SK-N-SH treated with all-trans-retinoic acid at 6 μM for 48 hours (cell line): ENCODE data around the gene GSTM4.

Source experiments
- ATAC-seq: fragments of 200-7000 bp; cut with Tn5 transposase; 3 replicates; pipeline ENCODE4 v1.9.1; 2020; ENCODE audit warnings: mild to moderate bottlenecking, moderate library complexity
- ARNTL ChIP-seq: fragments of 450-650 bp; formaldehyde crosslinking; IDR thresholded peaks from 2 replicates; pipeline ENCODE4 v1.5.0; 2020; ENCODE audit warnings: low read depth, mild to moderate bottlenecking, moderate library complexity, borderline replicate concordance
- BACH2 ChIP-seq: fragments of 250-450 bp; sonication (Bioruptor Pico); IDR thresholded peaks from 2 replicates; pipeline ENCODE4 v1.9.0; 2021; ENCODE audit warnings: mild to moderate bottlenecking, borderline replicate concordance
- CSDC2 ChIP-seq: fragments of 250-450 bp; sonication (Bioruptor Pico); IDR thresholded peaks from 2 replicates; pipeline ENCODE4 v1.5.0; 2020; ENCODE audit warnings: mild to moderate bottlenecking, moderate library complexity
- ESRRG ChIP-seq: fragments of 250-450 bp; sonication (Bioruptor Pico); IDR thresholded peaks from 2 replicates; pipeline ENCODE4 v1.6.1; 2021; ENCODE audit warnings: mild to moderate bottlenecking
- GLIS3 ChIP-seq: fragments of 250-450 bp; sonication (Bioruptor Pico); IDR thresholded peaks from 2 replicates; pipeline ENCODE4 v1.5.0; 2020; ENCODE audit warnings: mild to moderate bottlenecking, moderate library complexity
- ISL1 ChIP-seq: fragments of 250-450 bp; sonication (Bioruptor Pico); IDR thresholded peaks from 2 replicates; pipeline ENCODE4 v2.1.2; 2022; ENCODE audit warnings: mild to moderate bottlenecking, moderate library complexity
- PPARA ChIP-seq: fragments of 250-450 bp; sonication (Bioruptor Pico); IDR thresholded peaks from 2 replicates; pipeline ENCODE4 v1.5.0; 2020; ENCODE audit warnings: mild to moderate bottlenecking, borderline replicate concordance
- RARB ChIP-seq: fragments of 250-450 bp; sonication (Bioruptor Pico); IDR thresholded peaks from 2 replicates; pipeline ENCODE4 v1.8.0; 2021; ENCODE audit warnings: mild to moderate bottlenecking, moderate library complexity
- TCF4 ChIP-seq: fragments of 250-450 bp; sonication (Bioruptor Pico); IDR thresholded peaks from 2 replicates; pipeline ENCODE4 v1.8.0; 2021; ENCODE audit warnings: mild to moderate bottlenecking, moderate library complexity, borderline replicate concordance
- TOX ChIP-seq: fragments of 250-450 bp; sonication (Bioruptor Pico); IDR thresholded peaks from 2 replicates; pipeline ENCODE4 v1.8.0; 2021; ENCODE audit warnings: mild to moderate bottlenecking, moderate library complexity, borderline replicate concordance
- ZC3H10 ChIP-seq: fragments of 250-450 bp; sonication (Bioruptor Pico); IDR thresholded peaks from 2 replicates; pipeline ENCODE4 v1.5.1; 2021; ENCODE audit warnings: mild to moderate bottlenecking, moderate library complexity
- ZFP3 ChIP-seq: fragments of 250-450 bp; sonication (Bioruptor Pico); IDR thresholded peaks from 2 replicates; pipeline ENCODE4 v1.5.0; 2020; ENCODE audit warnings: mild to moderate bottlenecking, moderate library complexity
- ZFP30 ChIP-seq: fragments of 450-650 bp; formaldehyde crosslinking; IDR thresholded peaks from 2 replicates; pipeline ENCODE4 v1.5.0; 2022; ENCODE audit warnings: mild to moderate bottlenecking, moderate library complexity
- ZNF565 ChIP-seq: fragments of 450-650 bp; formaldehyde crosslinking; conservative IDR thresholded peaks from 2 replicates; pipeline ENCODE4 v1.5.0; 2020; ENCODE audit warnings: low read depth, mild to moderate bottlenecking, moderate library complexity
- ZNF70 ChIP-seq: fragments of 450-650 bp; formaldehyde crosslinking; IDR thresholded peaks from 2 replicates; pipeline ENCODE4 v1.5.0; 2020; ENCODE audit warnings: mild to moderate bottlenecking, moderate library complexity
- TF ChIP-seq, protein P1 (sequence below): fragments of 250-450 bp; sonication (Bioruptor Pico); IDR thresholded peaks from 2 replicates; pipeline ENCODE4 v1.8.0; 2021; ENCODE audit warnings: low read depth, mild to moderate bottlenecking, moderate library complexity, borderline replicate concordance
- TF ChIP-seq, protein P2 (sequence below): fragments of 250-450 bp; sonication (Bioruptor Pico); IDR thresholded peaks from 2 replicates; pipeline ENCODE4 v1.5.1; 2021; ENCODE audit warnings: mild to moderate bottlenecking, moderate library complexity
- TF ChIP-seq, protein P3 (sequence below): fragments of 250-450 bp; sonication (Bioruptor Pico); IDR thresholded peaks from 2 replicates; pipeline ENCODE4 v1.5.0; 2020; ENCODE audit warnings: mild to moderate bottlenecking, moderate library complexity
- TF ChIP-seq, protein P4 (sequence below): fragments of 250-450 bp; sonication (Bioruptor Pico); IDR thresholded peaks from 2 replicates; pipeline ENCODE4 v1.5.1; 2020; ENCODE audit warnings: low read depth, mild to moderate bottlenecking, moderate library complexity

The GSTM4 gene

DNA sequence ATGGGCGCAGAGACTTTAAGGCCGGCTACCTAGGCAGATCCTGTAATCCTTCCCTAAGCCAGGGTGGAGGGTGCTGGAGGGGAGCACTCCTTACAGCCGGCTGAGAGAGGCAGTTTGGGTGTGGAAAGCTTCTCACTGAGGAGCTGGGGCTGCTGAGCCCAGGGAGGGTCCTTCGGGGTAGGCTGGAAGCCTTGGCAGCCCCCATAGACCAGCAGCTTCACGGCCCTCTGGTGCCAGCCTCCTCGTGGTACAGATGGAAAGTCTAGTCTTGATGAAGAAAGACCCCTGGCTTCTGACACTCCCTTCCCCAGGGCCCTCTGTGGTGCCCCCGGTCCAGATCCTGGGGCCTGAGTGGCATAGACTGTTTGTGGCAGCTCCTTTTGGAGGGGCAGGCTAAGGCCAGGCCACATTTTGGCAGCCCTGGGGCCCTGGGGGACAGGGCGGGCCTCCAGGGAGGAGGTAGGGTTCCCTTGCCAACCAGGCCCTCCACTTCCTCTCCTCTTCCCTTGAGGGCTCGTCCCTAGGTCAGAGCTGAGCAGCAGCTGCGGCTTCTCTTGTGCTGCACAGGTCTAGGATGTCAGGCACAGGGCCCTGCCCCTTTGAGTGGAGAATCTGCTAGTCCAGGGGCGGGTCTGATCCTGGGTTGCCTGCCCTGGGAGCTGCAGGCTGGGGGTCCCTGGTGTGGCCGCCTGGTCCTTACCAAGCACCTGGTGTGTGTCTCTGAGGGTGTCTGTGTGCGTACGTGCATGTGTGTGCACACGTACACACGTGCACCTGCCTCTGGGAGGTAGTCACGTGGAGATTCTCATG, 31.5 kb upstream of the GSTM4 start:
- no peak for TF ChIP-seq ARNTL
- no peak for TF ChIP-seq TCF4 (CRISPR knock-in tag)
- TF ChIP-seq, protein P1, sequence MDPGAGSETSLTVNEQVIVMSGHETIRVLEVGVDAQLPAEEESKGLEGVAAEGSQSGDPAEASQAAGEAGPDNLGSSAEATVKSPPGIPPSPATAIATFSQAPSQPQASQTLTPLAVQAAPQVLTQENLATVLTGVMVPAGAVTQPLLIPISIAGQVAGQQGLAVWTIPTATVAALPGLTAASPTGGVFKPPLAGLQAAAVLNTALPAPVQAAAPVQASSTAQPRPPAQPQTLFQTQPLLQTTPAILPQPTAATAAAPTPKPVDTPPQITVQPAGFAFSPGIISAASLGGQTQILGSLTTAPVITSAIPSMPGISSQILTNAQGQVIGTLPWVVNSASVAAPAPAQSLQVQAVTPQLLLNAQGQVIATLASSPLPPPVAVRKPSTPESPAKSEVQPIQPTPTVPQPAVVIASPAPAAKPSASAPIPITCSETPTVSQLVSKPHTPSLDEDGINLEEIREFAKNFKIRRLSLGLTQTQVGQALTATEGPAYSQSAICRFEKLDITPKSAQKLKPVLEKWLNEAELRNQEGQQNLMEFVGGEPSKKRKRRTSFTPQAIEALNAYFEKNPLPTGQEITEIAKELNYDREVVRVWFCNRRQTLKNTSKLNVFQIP (CRISPR knock-in tag): no peak
- TF ChIP-seq GLIS3: no peak
- TF ChIP-seq, protein P2, sequence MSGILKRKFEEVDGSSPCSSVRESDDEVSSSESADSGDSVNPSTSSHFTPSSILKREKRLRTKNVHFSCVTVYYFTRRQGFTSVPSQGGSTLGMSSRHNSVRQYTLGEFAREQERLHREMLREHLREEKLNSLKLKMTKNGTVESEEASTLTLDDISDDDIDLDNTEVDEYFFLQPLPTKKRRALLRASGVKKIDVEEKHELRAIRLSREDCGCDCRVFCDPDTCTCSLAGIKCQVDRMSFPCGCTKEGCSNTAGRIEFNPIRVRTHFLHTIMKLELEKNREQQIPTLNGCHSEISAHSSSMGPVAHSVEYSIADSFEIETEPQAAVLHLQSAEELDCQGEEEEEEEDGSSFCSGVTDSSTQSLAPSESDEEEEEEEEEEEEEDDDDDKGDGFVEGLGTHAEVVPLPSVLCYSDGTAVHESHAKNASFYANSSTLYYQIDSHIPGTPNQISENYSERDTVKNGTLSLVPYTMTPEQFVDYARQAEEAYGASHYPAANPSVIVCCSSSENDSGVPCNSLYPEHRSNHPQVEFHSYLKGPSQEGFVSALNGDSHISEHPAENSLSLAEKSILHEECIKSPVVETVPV (CRISPR knock-in tag): no peak
- no peak for TF ChIP-seq BACH2 (CRISPR knock-in tag)
- TF ChIP-seq RARB: no peak
- TF ChIP-seq CSDC2 (CRISPR knock-in tag): no peak
- no peak for TF ChIP-seq ESRRG (CRISPR knock-in tag)
- no peak for TF ChIP-seq PPARA (CRISPR knock-in tag)
- no peak for ATAC-seq

DNA sequence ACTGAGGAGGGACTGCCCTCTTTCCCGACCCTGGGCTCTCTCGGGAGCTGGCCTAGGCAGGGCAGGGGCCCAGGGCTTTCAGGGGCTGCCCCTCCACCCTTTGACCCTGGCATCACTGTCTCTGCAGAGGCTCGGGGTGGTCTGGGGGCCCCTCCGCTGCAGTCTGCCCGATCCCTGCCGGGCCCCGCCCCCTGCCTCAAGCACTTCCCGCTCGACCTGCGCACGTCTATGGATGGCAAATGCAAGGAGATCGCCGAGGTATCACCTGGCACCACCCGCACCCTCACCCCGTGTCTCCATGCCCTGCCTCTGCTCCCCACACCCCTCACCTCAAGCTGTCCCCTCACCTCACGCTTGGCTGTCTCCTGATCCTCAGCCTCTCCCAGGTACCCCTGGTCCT, 30.7 kb upstream of the GSTM4 start:
- ATAC-seq: no peak
- TF ChIP-seq, protein P1 (CRISPR knock-in tag): no peak
- TF ChIP-seq, protein P3, sequence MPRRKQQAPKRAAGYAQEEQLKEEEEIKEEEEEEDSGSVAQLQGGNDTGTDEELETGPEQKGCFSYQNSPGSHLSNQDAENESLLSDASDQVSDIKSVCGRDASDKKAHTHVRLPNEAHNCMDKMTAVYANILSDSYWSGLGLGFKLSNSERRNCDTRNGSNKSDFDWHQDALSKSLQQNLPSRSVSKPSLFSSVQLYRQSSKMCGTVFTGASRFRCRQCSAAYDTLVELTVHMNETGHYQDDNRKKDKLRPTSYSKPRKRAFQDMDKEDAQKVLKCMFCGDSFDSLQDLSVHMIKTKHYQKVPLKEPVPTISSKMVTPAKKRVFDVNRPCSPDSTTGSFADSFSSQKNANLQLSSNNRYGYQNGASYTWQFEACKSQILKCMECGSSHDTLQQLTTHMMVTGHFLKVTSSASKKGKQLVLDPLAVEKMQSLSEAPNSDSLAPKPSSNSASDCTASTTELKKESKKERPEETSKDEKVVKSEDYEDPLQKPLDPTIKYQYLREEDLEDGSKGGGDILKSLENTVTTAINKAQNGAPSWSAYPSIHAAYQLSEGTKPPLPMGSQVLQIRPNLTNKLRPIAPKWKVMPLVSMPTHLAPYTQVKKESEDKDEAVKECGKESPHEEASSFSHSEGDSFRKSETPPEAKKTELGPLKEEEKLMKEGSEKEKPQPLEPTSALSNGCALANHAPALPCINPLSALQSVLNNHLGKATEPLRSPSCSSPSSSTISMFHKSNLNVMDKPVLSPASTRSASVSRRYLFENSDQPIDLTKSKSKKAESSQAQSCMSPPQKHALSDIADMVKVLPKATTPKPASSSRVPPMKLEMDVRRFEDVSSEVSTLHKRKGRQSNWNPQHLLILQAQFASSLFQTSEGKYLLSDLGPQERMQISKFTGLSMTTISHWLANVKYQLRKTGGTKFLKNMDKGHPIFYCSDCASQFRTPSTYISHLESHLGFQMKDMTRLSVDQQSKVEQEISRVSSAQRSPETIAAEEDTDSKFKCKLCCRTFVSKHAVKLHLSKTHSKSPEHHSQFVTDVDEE (CRISPR knock-in tag): no peak
- TF ChIP-seq ISL1 (CRISPR knock-in tag) (no peak), ZNF70 (CRISPR knock-in tag) (no peak), TCF4 (CRISPR knock-in tag) (no peak), TOX (CRISPR knock-in tag) (no peak), BACH2 (CRISPR knock-in tag) (no peak), ZNF565 (no peak), ZFP3 (no peak)
- TF ChIP-seq, protein P4, sequence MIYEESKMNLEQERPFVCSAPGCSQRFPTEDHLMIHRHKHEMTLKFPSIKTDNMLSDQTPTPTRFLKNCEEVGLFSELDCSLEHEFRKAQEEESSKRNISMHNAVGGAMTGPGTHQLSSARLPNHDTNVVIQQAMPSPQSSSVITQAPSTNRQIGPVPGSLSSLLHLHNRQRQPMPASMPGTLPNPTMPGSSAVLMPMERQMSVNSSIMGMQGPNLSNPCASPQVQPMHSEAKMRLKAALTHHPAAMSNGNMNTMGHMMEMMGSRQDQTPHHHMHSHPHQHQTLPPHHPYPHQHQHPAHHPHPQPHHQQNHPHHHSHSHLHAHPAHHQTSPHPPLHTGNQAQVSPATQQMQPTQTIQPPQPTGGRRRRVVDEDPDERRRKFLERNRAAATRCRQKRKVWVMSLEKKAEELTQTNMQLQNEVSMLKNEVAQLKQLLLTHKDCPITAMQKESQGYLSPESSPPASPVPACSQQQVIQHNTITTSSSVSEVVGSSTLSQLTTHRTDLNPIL (CRISPR knock-in tag): no peak

DNA sequence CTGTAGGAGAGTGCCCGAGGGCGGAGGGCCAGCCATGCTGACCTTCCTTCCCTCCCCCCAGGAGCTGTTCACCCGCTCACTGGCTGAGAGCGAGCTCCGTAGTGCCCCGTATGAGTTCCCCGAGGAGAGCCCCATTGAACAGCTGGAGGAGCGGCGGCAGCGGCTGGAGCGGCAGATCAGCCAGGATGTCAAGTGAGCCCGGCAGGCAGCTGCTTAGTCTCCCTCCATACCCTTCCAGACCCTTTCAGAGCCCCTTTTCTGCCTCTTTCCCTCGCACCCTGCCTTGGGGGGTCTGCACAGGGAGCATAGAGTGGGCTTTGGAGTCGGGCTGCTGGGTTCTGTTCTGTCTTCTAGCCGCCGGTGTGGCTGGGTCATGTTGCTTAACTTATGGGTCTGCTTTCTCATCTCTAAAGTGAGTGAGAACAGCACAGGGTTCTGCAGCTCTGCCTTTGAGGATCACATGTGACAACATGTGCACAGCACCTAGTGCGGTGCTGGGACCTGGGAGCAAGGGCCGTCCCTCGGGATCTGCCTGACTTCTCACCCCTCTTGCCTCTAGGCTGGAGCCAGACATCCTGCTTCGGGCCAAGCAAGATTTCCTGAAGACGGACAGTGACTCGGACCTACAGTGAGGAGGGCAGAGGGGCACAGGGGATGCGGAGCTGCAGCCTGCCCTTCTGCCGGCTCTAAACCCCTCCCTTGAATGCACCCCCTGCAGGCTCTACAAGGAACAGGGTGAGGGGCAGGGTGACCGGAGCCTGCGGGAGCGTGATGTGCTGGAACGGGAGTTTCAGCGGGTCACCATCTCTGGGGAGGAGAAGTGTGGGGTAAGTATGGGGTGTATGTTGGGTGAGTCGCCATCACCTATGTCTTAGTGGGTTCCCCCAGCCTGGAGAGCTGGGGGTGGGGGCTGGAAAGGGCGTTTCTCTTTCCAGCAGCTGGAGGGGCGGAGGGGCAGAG, 30.0 kb upstream of the GSTM4 start:
- ATAC-seq: no peak
- TF ChIP-seq ZNF70 (CRISPR knock-in tag) (no peak), RARB (no peak), ZFP30 (CRISPR knock-in tag) (no peak), ESRRG (CRISPR knock-in tag) (no peak), ZC3H10 (CRISPR knock-in tag) (no peak), BACH2 (CRISPR knock-in tag) (no peak), TOX (CRISPR knock-in tag) (no peak), ZFP3 (no peak), PPARA (CRISPR knock-in tag) (no peak)
- TF ChIP-seq, protein P1 (CRISPR knock-in tag): no peak
- TF ChIP-seq, protein P3 (CRISPR knock-in tag): no peak
